H1 (cell line): ENCODE data around the gene UNC13C. TPM values are rescaled to one million over a fixed set of nuclear protein-coding genes. Genes with fewer than 3 reads are reported as not detected.

Experiments
- CTCF ChIA-PET: fragments of 300-600 bp; sonication (Branson Sonifier 250); formaldehyde crosslinking; loops from one replicate; lab custom pipeline; 2021; ENCODE audit not compliant: partially characterized antibody; lab: Charles Lee
- POLR2A ChIA-PET: fragments of 300-600 bp; sonication (Branson Sonifier 250); formaldehyde crosslinking; loops from one replicate; lab custom pipeline; 2021; ENCODE audit warnings: inconsistent platforms; ENCODE audit not compliant: partially characterized antibody; lab: Charles Lee
- DNase-seq, 2 experiments: peaks; one replicate each; pipeline versions ENCODE4 v3.0.0 to v3.0.0-alpha.2; 2010 to 2022; ENCODE audit warnings: low spot score in 2 of 2, low read depth in 1 of 2, mixed read lengths in 1 of 2
- FAIRE-seq: peaks from 2 replicates; lab custom pipeline; 2011; peaks lifted over from hg19 to GRCh38; lab: Jason Lieb, UNC
- H2AFZ ChIP-seq: 2 replicates; pipeline ENCODE4 v1.8.1; 2012; ENCODE audit warnings: low read length, inconsistent platforms
- H2AK5ac ChIP-seq: 2 replicates; pipeline ENCODE4 v1.6.1; 2013; ENCODE audit warnings: low read depth, low read length
- H2BK120ac ChIP-seq: replicated peaks from 2 replicates; pipeline ENCODE3; 2013; ENCODE audit warnings: low read depth, low read length, inconsistent platforms
- H2BK12ac ChIP-seq: 2 replicates; pipeline ENCODE4 v1.6.1; 2013; ENCODE audit warnings: low read depth, low read length
- H2BK15ac ChIP-seq: 2 replicates; pipeline ENCODE4 v1.6.1; 2013; ENCODE audit warnings: low read length
- H2BK20ac ChIP-seq: 2 replicates; pipeline ENCODE4 v1.6.1; 2013; ENCODE audit warnings: low read length
- H2BK5ac ChIP-seq: 2 replicates; pipeline ENCODE4 v1.6.1; 2013; ENCODE audit warnings: low read depth, low read length
- H3K14ac ChIP-seq: 2 replicates; pipeline ENCODE4 v1.6.1; 2013; ENCODE audit warnings: inconsistent platforms; ENCODE audit not compliant: insufficient read length
- H3K18ac ChIP-seq: 2 replicates; pipeline ENCODE4 v1.6.1; 2013; ENCODE audit warnings: low read length; ENCODE audit errors: extremely low read depth
- H3K23ac ChIP-seq: 2 replicates; pipeline ENCODE4 v1.6.1; 2013; ENCODE audit warnings: inconsistent platforms; ENCODE audit not compliant: insufficient read length
- H3K23me2 ChIP-seq: 2 replicates; pipeline ENCODE4 v1.6.1; 2013; ENCODE audit warnings: low read depth, low read length
- H3K27ac ChIP-seq: 2 replicates; pipeline ENCODE4 v1.6.1; 2011; ENCODE audit warnings: low read depth, low read length, inconsistent platforms
- H3K27me3 ChIP-seq, 4 experiments: replicated peaks in 1 of 4; 1 replicate in 1 of 4; 2 replicates in 3 of 4; pipeline versions ENCODE4 v1.6.1 to v1.8.1; 2011 to 2013; ENCODE audit warnings: low read length in 3 of 4, mild to moderate bottlenecking in 3 of 4, inconsistent platforms in 2 of 4, mixed read lengths in 2 of 4, moderate library complexity in 1 of 4; ENCODE audit not compliant: control insufficient read depth in 3 of 4, insufficient read depth in 3 of 4; ENCODE audit errors: extremely low read depth in 1 of 4
- H3K36me3 ChIP-seq, 4 experiments: 2 replicates each; pipeline versions ENCODE4 v1.6.1 to v1.8.1; 2011 to 2013; ENCODE audit warnings: mild to moderate bottlenecking in 4 of 4, low read length in 3 of 4, moderate library complexity in 2 of 4, control low read depth in 1 of 4, inconsistent platforms in 1 of 4; ENCODE audit not compliant: insufficient read depth in 4 of 4, control insufficient read depth in 2 of 4
- H3K4ac ChIP-seq: replicated peaks from 2 replicates; pipeline ENCODE3; 2013; ENCODE audit warnings: low read length, low read depth, mixed read lengths, inconsistent platforms; ENCODE audit not compliant: insufficient read length
- H3K4me1 ChIP-seq, 4 experiments: replicated peaks in 1 of 4; 1 replicate in 1 of 4; 2 replicates in 3 of 4; pipeline versions ENCODE4 v1.6.1 to v1.8.1; 2011 to 2013; ENCODE audit warnings: low read length in 3 of 4, inconsistent platforms in 2 of 4, mixed read lengths in 1 of 4; ENCODE audit not compliant: insufficient read depth in 4 of 4, control insufficient read depth in 3 of 4
- H3K4me2 ChIP-seq, 2 experiments: 2 replicates each; pipeline versions ENCODE4 v1.6.1 to v1.8.1; 2011 to 2013; ENCODE audit warnings: low read depth in 2 of 2, low read length in 2 of 2, control low read depth in 1 of 2, inconsistent platforms in 1 of 2, mild to moderate bottlenecking in 1 of 2; ENCODE audit not compliant: insufficient read depth in 1 of 2
- H3K4me3 ChIP-seq, 4 experiments: fragments of 200-600, 300-600 bp in 1 of 4; sonication (generic), shearing (Covaris generic), sonication (Bioruptor Twin) in 1 of 4; 2 replicates each; pipeline versions ENCODE4 v1.5.1 to v1.8.1; 2011 to 2016; ENCODE audit warnings: low read length in 4 of 4, low read depth in 3 of 4, control low read depth in 2 of 4, inconsistent platforms in 2 of 4, mild to moderate bottlenecking in 2 of 4, mixed read lengths in 1 of 4, moderate library complexity in 1 of 4; ENCODE audit not compliant: insufficient read depth in 2 of 4; ENCODE audit errors: extremely low read depth in 1 of 4
- H3K56ac ChIP-seq: replicated peaks from 2 replicates; pipeline ENCODE3; 2013; ENCODE audit warnings: low read depth, mild to moderate bottlenecking, mixed read lengths, low read length, inconsistent platforms; ENCODE audit not compliant: insufficient read length
- H3K79me1 ChIP-seq: 2 replicates; pipeline ENCODE4 v1.6.1; 2013; ENCODE audit warnings: low read depth, low read length, control low read depth
- H3K79me2 ChIP-seq, 2 experiments: 2 replicates each; pipeline versions ENCODE4 v1.6.1 to v1.8.1; 2012 to 2013; ENCODE audit warnings: low read length in 2 of 2, mild to moderate bottlenecking in 2 of 2, inconsistent platforms in 1 of 2; ENCODE audit not compliant: insufficient read depth in 2 of 2, control insufficient read depth in 1 of 2
- H3K9ac ChIP-seq, 4 experiments: replicated peaks in 1 of 4; 1 replicate in 1 of 4; 2 replicates in 3 of 4; pipeline versions ENCODE4 v1.6.1 to v1.8.1; 2011 to 2013; ENCODE audit warnings: low read depth in 3 of 4, low read length in 3 of 4, control low read depth in 2 of 4, mild to moderate bottlenecking in 2 of 4, moderate library complexity in 2 of 4, inconsistent platforms in 1 of 4; ENCODE audit errors: extremely low read depth in 1 of 4
- H3K9me3 ChIP-seq, 2 experiments: 2 replicates each; pipeline versions ENCODE4 v1.6.1 to v1.8.1; 2012 to 2013; ENCODE audit warnings: mild to moderate bottlenecking in 2 of 2, moderate library complexity in 2 of 2, control low read depth in 1 of 2, inconsistent platforms in 1 of 2, low read depth in 1 of 2, low read length in 1 of 2, mixed read lengths in 1 of 2; ENCODE audit not compliant: insufficient read depth in 2 of 2
- H4K20me1 ChIP-seq, 2 experiments: replicated peaks in 1 of 2; 2 replicates each; pipeline versions ENCODE3 to v1.8.1; 2011 to 2013; ENCODE audit warnings: inconsistent platforms in 2 of 2, low read length in 2 of 2, mild to moderate bottlenecking in 1 of 2; ENCODE audit not compliant: insufficient read depth in 2 of 2, control insufficient read depth in 1 of 2
- H4K5ac ChIP-seq: 2 replicates; pipeline ENCODE4 v1.6.1; 2013; ENCODE audit warnings: low read length, low read depth, mixed read lengths, inconsistent platforms; ENCODE audit not compliant: insufficient read length
- H4K8ac ChIP-seq: 2 replicates; pipeline ENCODE4 v1.8.0; 2013; ENCODE audit warnings: mild to moderate bottlenecking, moderate library complexity, low read length, inconsistent platforms; ENCODE audit not compliant: insufficient read depth; ENCODE audit errors: extremely low read depth
- H4K91ac ChIP-seq: replicated peaks from 2 replicates; pipeline ENCODE3; 2013; ENCODE audit warnings: low read length, mixed read lengths, inconsistent platforms; ENCODE audit not compliant: insufficient read length
- ASH2L ChIP-seq: fragments of 200-600, 300-600 bp; sonication (generic); IDR thresholded peaks from one replicate; pipeline ENCODE4 v1.7.1; 2017; ENCODE audit warnings: low read length
- BACH1 ChIP-seq: IDR thresholded peaks from 2 replicates; pipeline ENCODE4 v1.6.1; 2012; ENCODE audit warnings: low read length, improper control_type of control experiment
- CBX8 ChIP-seq: fragments of 300-800, 300-1000 bp; sonication (generic); IDR thresholded peaks from 2 replicates; pipeline ENCODE4 v1.7.1; 2016; ENCODE audit warnings: low read depth, low read length, borderline replicate concordance
- HDAC6 ChIP-seq: IDR thresholded peaks from one replicate; pipeline ENCODE4 v1.7.1; 2012; ENCODE audit warnings: low read depth, mild to moderate bottlenecking, inconsistent platforms, low read length, moderate library complexity
- POLR2A ChIP-seq, 2 experiments: IDR thresholded peaks; 1 replicate in 1 of 2; 2 replicates in 1 of 2; pipeline ENCODE4 v1.6.1; 2011; ENCODE audit warnings: low read depth in 2 of 2, low read length in 2 of 2, mild to moderate bottlenecking in 2 of 2; ENCODE audit errors: control extremely low read depth in 1 of 2
- SIX5 ChIP-seq: IDR thresholded peaks from 2 replicates; pipeline ENCODE4 v1.6.1; 2011; ENCODE audit warnings: mild to moderate bottlenecking, low read depth, low read length
- SUZ12 ChIP-seq: fragments of 200-600 bp; sonication (generic); IDR thresholded peaks from 2 replicates; pipeline ENCODE4 v1.6.1; 2012; ENCODE audit warnings: mild to moderate bottlenecking, inconsistent platforms, low read length, moderate library complexity, mixed read lengths
- TAF1 ChIP-seq: IDR thresholded peaks from 2 replicates; pipeline ENCODE4 v1.6.1; 2011; ENCODE audit warnings: mild to moderate bottlenecking, low read depth, low read length
- TEAD4 ChIP-seq: IDR thresholded peaks from 2 replicates; pipeline ENCODE4 v1.6.1; 2012; ENCODE audit warnings: low read depth, low read length, inconsistent platforms, mixed read lengths
- WGBS, 2 experiments: shearing (Covaris generic) in 1 of 2; methylation state at CpG; one replicate each; pipeline versions ENCODE4 v1.1.6 to v1.1.7; 2013 to 2015; ENCODE audit warnings: low lambda C conversion rate in 2 of 2, mixed read lengths in 2 of 2, inconsistent platforms in 1 of 2, low coverage in 1 of 2, missing lambda C conversion rate in 1 of 2; ENCODE audit not compliant: insufficient replicate concordance in 2 of 2, insufficient coverage in 1 of 2, insufficient read length in 1 of 2; ENCODE audit errors: extremely low coverage in 1 of 2, missing lambda C conversion rate in 1 of 2; 5-methylcytosine and 5-hydroxymethylcytosine counted together
- polyA plus RNA-seq, 7 experiments: library from polyadenylated mRNA; depleted of rRNA in 3 of 7; stranded (reverse) in 5 of 7; unstranded in 2 of 7; fragments of >200 nt in 5 of 7; fragments of 200-250 nt in 2 of 7; gene quantifications; 1 replicate in 5 of 7; 2 replicates in 1 of 7; 4 replicates in 1 of 7; pipeline versions ENCODE4 v1.2.1 to v1.2.3, GENCODE V29; 2011 to 2013; ENCODE audit warnings: missing spikeins in 2 of 7, mixed read lengths in 2 of 7
- total RNA-seq: library from RNA; stranded (reverse); fragmentation: NEBNext Ultra II Directional; extraction: Animal tissue kit (Norgen Biotek cat#: 25700); gene quantifications from 2 replicates; pipeline ENCODE4 v1.2.1, GENCODE V29; 2021

The UNC13C gene
- total and polyA plus RNA-seq, 2 of the 8 experiments (the other 6 are each of a cell fraction or from before 2014, with no cell fraction given) = 0.02 to 0.13 TPM

- Histone ChIP-seq H3K27me3 (no peaks in the 10 kb centered on the region), H3K18ac (no peak overlapping the region), H3K27ac (no peak overlapping the region), H2AFZ (no peak overlapping the region), H3K36me3 (no peaks in the 10 kb centered on the region), H3K4me1 (no peaks in the 10 kb centered on the region), H3K79me2 (no peaks in the 10 kb centered on the region), H2BK15ac (no peak overlapping the region), H4K20me1 (no peaks in the 10 kb centered on the region), H4K5ac (no peak overlapping the region), H3K4me2 (no peak overlapping the region), H2BK20ac (no peak overlapping the region), H3K4ac (no peak overlapping the region), H2AK5ac (no peak overlapping the region), H3K23ac (no peak overlapping the region), H3K79me1 (no peaks in the 10 kb centered on the region), H2BK5ac (no peak overlapping the region), H3K23me2 (no peaks in the 10 kb centered on the region), H3K56ac (no peak overlapping the region), H3K9ac (no peak overlapping the region), H3K9me3 (peaks cover 13 to 20% of the 10 kb centered on the region in 2 experiments; a peak in 3 of 4 replicates), H2BK120ac (no peak overlapping the region), H3K14ac (no peak overlapping the region), H2BK12ac (no peak overlapping the region), H4K91ac (no peak overlapping the region), H3K4me3 (no peak overlapping the region), H4K8ac (no peak overlapping the region)
- 65% methylated on average over 1 of the region's 1 CpG; no CpG with 5 or more reads in 1 of the 2 experiments for WGBS, 2 experiments
- DNase-seq (no peak), FAIRE-seq (no peak)
- ChIA-PET CTCF (no interaction called here), POLR2A (no interaction called here)
- TF ChIP-seq POLR2A (IDR thresholded peaks at IDR 0.05; ENCODE audit: control extremely low read depth in 1 of 2, low read depth in 2 of 2, low read length in 2 of 2) (no peak), TEAD4 (no peak), BACH1 (no peak), TAF1 (no peak), SUZ12 (no peak), HDAC6 (no peak), SIX5 (no peak), CBX8 (no peak), ASH2L (no peak)
Measured at GRCh38 chr15:54456413-54456812, 478.2 kb downstream of the UNC13C start.
